ENCODE data around the gene KEAP1. TPM values are rescaled to one million over a fixed set of nuclear protein-coding genes. Genes with fewer than 3 reads are reported as not detected.

The KEAP1 gene
- total RNA-seq, 2 donors from 2014 or later, result 65.2 to 70.7 TPM

DNA sequence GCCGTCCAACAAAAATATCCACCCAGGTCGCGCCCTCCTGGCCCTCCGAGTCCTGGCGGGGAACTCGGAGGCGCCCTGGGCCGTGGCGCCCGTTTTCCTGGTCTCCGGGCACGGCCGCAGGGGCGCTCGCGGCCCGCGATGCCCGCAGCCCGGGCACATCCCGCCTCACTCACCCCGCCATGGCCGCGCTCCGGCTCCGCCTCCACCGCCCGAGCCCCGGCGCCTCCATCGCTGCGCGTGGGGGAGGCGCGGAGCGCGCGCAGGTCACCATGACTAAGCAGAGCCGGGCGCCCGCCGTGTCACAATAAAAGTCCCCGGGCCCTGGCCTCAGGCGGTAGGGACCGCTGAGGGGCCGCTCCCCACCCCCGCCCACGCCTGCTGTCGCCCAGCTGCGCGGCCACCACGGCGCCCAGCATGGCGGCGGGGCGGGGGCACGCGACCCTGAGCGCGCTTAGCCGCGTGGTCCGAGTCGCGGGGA, 593 bp downstream of the KEAP1 start:
- Mint-ChIP-seq H3K4me1 (ENCODE audit: low read depth) (peaks cover 43% of the 10 kb centered on the region), H3K27ac (peak overlapping the region; percentile 84), H3K27me3 (ENCODE audit: low read depth) (no peaks in the 10 kb centered on the region), H3K36me3 (ENCODE audit: insufficient read depth in 2 of 2) (peaks cover 9 to 10% of the 10 kb centered on the region in 2 donors), H3K9me3 (no peaks in the 10 kb centered on the region), H3K4me3 (peak overlapping the region; percentile 94 to 96)
- DNase-seq (peak; percentile 95 to 96), ATAC-seq (replicated peaks in 1 of 2) (peak; percentile 92 to 95)

GRCh38 chr19:10501971-10502523, 1.1 kb downstream of the KEAP1 start:
- Mint-ChIP-seq H3K36me3 (ENCODE audit: insufficient read depth in 2 of 2) (peaks cover 10 to 12% of the 10 kb centered on the region in 2 donors), H3K27ac (peak overlapping the region; percentile 84), H3K9me3 (no peaks in the 10 kb centered on the region), H3K4me3 (peak overlapping the region; percentile 94 to 96), H3K4me1 (ENCODE audit: low read depth) (peaks cover 46% of the 10 kb centered on the region), H3K27me3 (ENCODE audit: low read depth) (no peaks in the 10 kb centered on the region)
- peak; percentile 30 to 51 for ATAC-seq (replicated peaks in 1 of 2)
- DNase-seq, result peak; percentile 60 to 68

GRCh38 chr19:10500247-10500592, 2.9 kb downstream of the KEAP1 start:
- H3K27me3 Mint-ChIP-seq (ENCODE audit: low read depth), result no peaks in the 10 kb centered on the region
- H3K4me3 Mint-ChIP-seq, result peak overlapping the region; percentile 70 to 96
- H3K36me3 Mint-ChIP-seq (ENCODE audit: insufficient read depth in 2 of 2), result peaks cover 10 to 13% of the 10 kb centered on the region in 2 donors
- peaks cover 41% of the 10 kb centered on the region for H3K4me1 Mint-ChIP-seq (ENCODE audit: low read depth)
- no peak overlapping the region for H3K27ac Mint-ChIP-seq
- H3K9me3 Mint-ChIP-seq, result no peaks in the 10 kb centered on the region
- ATAC-seq (replicated peaks in 1 of 2) (no peak), DNase-seq (no peak)

- Mint-ChIP-seq H3K4me1 (ENCODE audit: low read depth) (peaks cover 40% of the 10 kb centered on the region), H3K9me3 (no peaks in the 10 kb centered on the region), H3K36me3 (ENCODE audit: insufficient read depth in 2 of 2) (peaks cover 10 to 13% of the 10 kb centered on the region in 2 donors), H3K27ac (no peak overlapping the region), H3K4me3 (peak overlapping the region; percentile 17 to 70), H3K27me3 (ENCODE audit: low read depth) (no peaks in the 10 kb centered on the region)
- ATAC-seq (replicated peaks in 1 of 2), result no peak
- DNase-seq, result no peak
Measured at GRCh38 chr19:10499550-10500246, 3.5 kb downstream of the KEAP1 start.

GRCh38 chr19:10497371-10497770, 5.8 kb downstream of the KEAP1 start:
- Mint-ChIP-seq H3K36me3 (ENCODE audit: insufficient read depth in 2 of 2) (peaks cover 7 to 14% of the 10 kb centered on the region in 2 donors), H3K4me3 (no peak overlapping the region), H3K27ac (no peak overlapping the region), H3K9me3 (no peaks in the 10 kb centered on the region), H3K4me1 (ENCODE audit: low read depth) (peaks cover 34% of the 10 kb centered on the region), H3K27me3 (ENCODE audit: low read depth) (no peaks in the 10 kb centered on the region)
- no peak for DNase-seq
- ATAC-seq (replicated peaks in 1 of 2), result no peak

DNA sequence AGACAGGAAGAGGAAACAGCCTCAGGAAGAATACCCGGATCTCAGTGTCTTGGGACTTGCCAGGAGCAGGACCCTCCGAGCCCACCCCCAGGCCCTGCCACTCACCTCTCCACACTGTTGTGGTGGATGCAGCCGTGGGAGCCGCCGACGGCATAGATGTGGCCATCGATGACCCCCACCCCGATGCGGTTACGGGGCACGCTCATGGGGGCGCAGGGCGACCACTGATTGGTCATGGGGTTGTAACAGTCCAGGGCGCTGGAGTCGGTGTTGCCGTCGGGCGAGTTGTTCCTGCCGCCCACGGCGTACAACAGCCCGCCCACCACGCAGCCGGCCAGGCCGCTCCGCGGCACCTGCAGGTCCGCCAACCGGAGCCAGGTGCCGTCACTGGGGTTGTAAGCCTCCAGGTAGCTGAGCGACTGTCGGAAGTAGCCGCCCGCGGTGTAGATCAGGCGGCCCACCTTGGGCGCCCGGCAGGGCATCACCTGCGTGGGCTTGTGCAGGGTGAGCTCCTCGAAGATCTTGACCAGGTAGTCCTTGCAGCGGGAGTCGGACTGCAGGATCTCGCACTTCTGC, 11.6 kb downstream of the KEAP1 start:
- no peak overlapping the region for H3K4me3 Mint-ChIP-seq
- DNase-seq (no peak), ATAC-seq (replicated peaks in 1 of 2) (no peak)
- no peak overlapping the region for H3K27ac Mint-ChIP-seq
- no peaks in the 10 kb centered on the region for H3K4me1 Mint-ChIP-seq (ENCODE audit: low read depth)
- H3K36me3 Mint-ChIP-seq (ENCODE audit: insufficient read depth in 2 of 2), result peaks cover 7 to 8% of the 10 kb centered on the region in 2 donors
- H3K27me3 Mint-ChIP-seq (ENCODE audit: low read depth), result no peaks in the 10 kb centered on the region
- H3K9me3 Mint-ChIP-seq, result no peaks in the 10 kb centered on the region

DNA sequence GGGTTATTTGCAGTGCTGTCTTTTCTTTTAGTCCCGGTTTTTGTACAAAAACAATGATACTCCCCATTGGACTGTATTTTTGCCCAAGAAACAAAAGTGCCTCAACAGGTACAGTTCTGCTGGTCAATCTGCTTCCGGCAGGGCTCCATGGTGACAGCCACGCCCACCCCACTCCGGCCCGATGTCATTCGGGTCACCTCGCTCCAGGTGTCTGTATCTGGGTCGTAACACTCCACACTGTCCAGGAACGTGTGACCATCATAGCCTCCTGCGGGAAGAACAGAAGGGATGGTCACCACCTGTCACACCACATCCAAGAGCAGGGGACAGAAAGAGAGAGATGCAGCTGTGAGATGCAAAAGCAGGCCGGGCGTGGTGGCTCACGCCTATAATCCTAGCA, 16.6 kb downstream of the KEAP1 start:
- H3K9me3 Mint-ChIP-seq, result no peaks in the 10 kb centered on the region
- peaks cover 8% of the 10 kb centered on the region for H3K4me1 Mint-ChIP-seq (ENCODE audit: low read depth)
- H3K27ac Mint-ChIP-seq, result no peak overlapping the region
- peaks cover 5 to 8% of the 10 kb centered on the region in 2 donors for H3K36me3 Mint-ChIP-seq (ENCODE audit: insufficient read depth in 2 of 2)
- ATAC-seq (replicated peaks in 1 of 2) (no peak), DNase-seq (no peak)
- H3K27me3 Mint-ChIP-seq (ENCODE audit: low read depth), result no peaks in the 10 kb centered on the region
- H3K4me3 Mint-ChIP-seq, result no peak overlapping the region

DNA sequence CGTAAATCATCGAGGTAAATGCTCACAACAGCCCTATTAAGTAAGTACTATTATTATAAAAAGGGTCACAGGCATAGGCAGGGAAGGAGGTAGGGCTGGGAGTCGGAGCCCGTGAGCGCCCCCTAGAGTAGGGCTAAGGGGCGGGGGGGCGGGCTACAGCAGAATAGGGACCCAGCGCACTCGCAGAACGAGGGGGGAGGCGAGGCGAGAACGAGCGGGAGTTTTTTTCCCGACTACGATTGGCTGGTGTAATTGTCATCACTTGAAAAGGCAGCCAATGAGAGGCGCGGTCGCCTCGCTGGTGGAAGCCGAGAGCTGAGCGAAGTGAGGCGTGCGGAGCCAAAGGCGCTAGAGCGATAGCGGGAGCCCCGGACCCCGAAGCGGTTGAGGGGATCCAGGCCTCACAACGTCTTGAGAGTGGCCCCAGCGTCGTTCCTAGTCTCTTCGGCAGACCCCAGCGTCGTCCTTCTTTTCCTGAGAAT, 24.2 kb downstream of the KEAP1 start:
- H3K27ac Mint-ChIP-seq, result no peak overlapping the region
- no peaks in the 10 kb centered on the region for H3K9me3 Mint-ChIP-seq
- peaks cover 25% of the 10 kb centered on the region for H3K4me1 Mint-ChIP-seq (ENCODE audit: low read depth)
- DNase-seq (peak; percentile 88 to 91), ATAC-seq (replicated peaks in 1 of 2) (peak; percentile 98)
- H3K27me3 Mint-ChIP-seq (ENCODE audit: low read depth), result no peaks in the 10 kb centered on the region
- peak overlapping the region; percentile 73 to 75 for H3K4me3 Mint-ChIP-seq
- no peaks in the 10 kb centered on the region for H3K36me3 Mint-ChIP-seq (ENCODE audit: insufficient read depth in 2 of 2)

DNA sequence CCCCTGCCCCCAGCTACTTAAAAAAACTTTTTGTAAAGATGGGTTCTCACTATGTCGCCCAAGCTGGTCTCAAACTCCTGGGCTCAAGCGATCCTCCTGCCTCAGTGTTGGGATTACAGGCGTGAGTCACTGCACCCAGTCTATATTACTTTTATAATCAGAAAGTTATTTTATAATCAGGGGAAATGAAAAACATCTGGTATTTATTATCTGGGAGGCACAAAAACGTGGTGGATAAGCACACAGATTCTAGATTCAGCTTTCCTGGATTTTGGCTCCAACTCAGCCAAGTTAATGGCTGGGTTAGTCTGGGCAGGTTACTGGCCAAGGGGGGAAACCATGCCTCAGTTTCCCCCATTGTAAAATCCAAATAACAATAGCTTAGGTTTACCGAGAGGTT, 24.7 kb downstream of the KEAP1 start:
- H3K36me3 Mint-ChIP-seq (ENCODE audit: insufficient read depth in 2 of 2), result no peaks in the 10 kb centered on the region
- DNase-seq (no peak), ATAC-seq (replicated peaks in 1 of 2) (no peak)
- no peak overlapping the region for H3K27ac Mint-ChIP-seq
- H3K4me3 Mint-ChIP-seq, result peak overlapping the region; percentile 36 to 75
- H3K9me3 Mint-ChIP-seq, result no peaks in the 10 kb centered on the region
- peaks cover 20% of the 10 kb centered on the region for H3K4me1 Mint-ChIP-seq (ENCODE audit: low read depth)
- H3K27me3 Mint-ChIP-seq (ENCODE audit: low read depth), result no peaks in the 10 kb centered on the region

DNA sequence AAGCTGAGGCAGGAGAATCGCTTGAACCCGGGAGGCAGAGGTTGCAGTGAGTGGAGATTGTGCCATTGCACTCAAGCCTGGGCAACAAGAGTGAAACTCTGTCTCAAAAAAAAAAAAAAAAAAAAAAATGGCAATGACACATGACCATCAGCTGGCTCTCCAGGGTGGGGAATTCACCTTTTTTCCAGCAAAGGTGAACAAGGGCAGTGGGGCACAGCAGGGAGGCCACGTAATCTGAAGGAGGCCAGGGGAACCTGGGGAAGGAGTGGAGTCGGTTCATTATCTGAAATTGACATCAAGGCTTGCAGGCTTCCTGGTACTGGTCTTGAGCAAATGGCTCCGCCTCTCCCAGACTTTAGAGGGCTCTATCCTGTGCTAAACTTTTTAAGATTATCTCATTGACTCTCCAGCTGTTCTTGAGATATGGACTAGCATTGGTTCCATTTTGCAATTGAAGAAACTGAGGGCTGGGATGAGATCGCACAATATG, 28.1 kb downstream of the KEAP1 start:
- Mint-ChIP-seq H3K4me1 (ENCODE audit: low read depth) (peaks cover 18% of the 10 kb centered on the region), H3K36me3 (ENCODE audit: insufficient read depth in 2 of 2) (no peaks in the 10 kb centered on the region), H3K27me3 (ENCODE audit: low read depth) (no peaks in the 10 kb centered on the region), H3K9me3 (no peaks in the 10 kb centered on the region), H3K27ac (no peak overlapping the region), H3K4me3 (no peak overlapping the region)
- ATAC-seq (replicated peaks in 1 of 2), result no peak
- no peak for DNase-seq

GRCh38 chr19:10473192-10473591, 30.0 kb downstream of the KEAP1 start:
- Mint-ChIP-seq H3K4me1 (ENCODE audit: low read depth) (peaks cover 1% of the 10 kb centered on the region), H3K9me3 (no peaks in the 10 kb centered on the region), H3K36me3 (ENCODE audit: insufficient read depth in 2 of 2) (no peaks in the 10 kb centered on the region), H3K27ac (no peak overlapping the region), H3K27me3 (ENCODE audit: low read depth) (no peaks in the 10 kb centered on the region), H3K4me3 (no peak overlapping the region)
- ATAC-seq (replicated peaks in 1 of 2) (no peak), DNase-seq (no peak)

DNA sequence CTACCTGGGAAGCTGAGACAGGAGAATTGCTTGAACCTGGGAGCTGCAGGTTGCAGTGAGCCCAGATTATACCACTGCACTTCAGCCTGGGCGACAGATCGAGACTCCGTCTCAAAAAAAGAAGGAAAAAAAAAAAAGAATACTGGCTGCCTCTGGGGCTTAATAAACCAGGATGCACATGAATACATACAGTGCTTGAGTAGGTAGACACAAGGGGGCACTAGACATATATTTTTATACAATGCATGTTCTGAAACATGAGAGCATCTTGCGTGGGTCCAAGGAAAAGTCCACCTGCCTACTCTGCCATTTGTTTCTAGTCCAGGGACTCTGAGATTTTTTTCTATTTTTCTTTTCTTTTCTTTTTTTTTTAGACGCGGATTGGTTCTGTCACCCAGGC, 31.2 kb downstream of the KEAP1 start:
- peak; percentile 55 to 60 for ATAC-seq (replicated peaks in 1 of 2)
- Mint-ChIP-seq H3K4me3 (no peak overlapping the region), H3K4me1 (ENCODE audit: low read depth) (no peaks in the 10 kb centered on the region), H3K36me3 (ENCODE audit: insufficient read depth in 2 of 2) (no peaks in the 10 kb centered on the region), H3K27ac (no peak overlapping the region), H3K9me3 (no peaks in the 10 kb centered on the region), H3K27me3 (ENCODE audit: low read depth) (no peaks in the 10 kb centered on the region)
- no peak for DNase-seq

- Mint-ChIP-seq H3K27me3 (ENCODE audit: low read depth) (peaks cover under 1% of the 10 kb centered on the region), H3K9me3 (no peaks in the 10 kb centered on the region), H3K27ac (no peak overlapping the region), H3K4me3 (no peak overlapping the region), H3K36me3 (ENCODE audit: insufficient read depth in 2 of 2) (no peaks in the 10 kb centered on the region), H3K4me1 (ENCODE audit: low read depth) (no peaks in the 10 kb centered on the region)
- DNase-seq (no peak), ATAC-seq (replicated peaks in 1 of 2) (no peak)
Measured at GRCh38 chr19:10468133-10468532, 35.0 kb downstream of the KEAP1 start.

Data from activated T-cell treated with anti-CD3 and anti-CD28 coated beads, Interleukin-2, amount 50 U/mL, for 72 hours (primary cell).